Uterus (tissue), 2 donors: ENCODE measurements around the gene ARL6IP5.

Experiments
- CTCF ChIP-seq, 4 experiments: fragments of 200-600 bp in 2 of 4; fragments of 450-650 bp in 2 of 4; sonication (generic) in 2 of 4; IDR thresholded peaks; one replicate each; pipeline ENCODE4 v1.5.1; 2016 to 2019; ENCODE audit warnings: antibody characterized with exemption in 4 of 4, mild to moderate bottlenecking in 2 of 4, moderate library complexity in 1 of 4
- POLR2A ChIP-seq, 2 donors: fragments of 450-650 bp; IDR thresholded peaks; one replicate each; pipeline ENCODE4 v1.6.1; 2016; ENCODE audit warnings: antibody characterized with exemption in 2 of 2, mild to moderate bottlenecking in 1 of 2, moderate library complexity in 1 of 2

GRCh38 chr3:69130689-69131088 lies 46.0 kb downstream of the ARL6IP5 start:
- no peak for TF ChIP-seq POLR2A (IDR thresholded peaks at IDR 0.05)
- TF ChIP-seq CTCF (IDR thresholded peaks at IDR 0.05) = no peak
